ENCODE measurements around the gene ZNRF1. TPM values are rescaled to one million over a fixed set of nuclear protein-coding genes. Genes with fewer than 3 reads are reported as not detected.

The ZNRF1 gene
- total and polyA plus RNA-seq, 2 of the 13 experiments (the other 11 are each of a cell fraction or from before 2014, with no cell fraction given) = 43.9 to 58.7 TPM

DNA sequence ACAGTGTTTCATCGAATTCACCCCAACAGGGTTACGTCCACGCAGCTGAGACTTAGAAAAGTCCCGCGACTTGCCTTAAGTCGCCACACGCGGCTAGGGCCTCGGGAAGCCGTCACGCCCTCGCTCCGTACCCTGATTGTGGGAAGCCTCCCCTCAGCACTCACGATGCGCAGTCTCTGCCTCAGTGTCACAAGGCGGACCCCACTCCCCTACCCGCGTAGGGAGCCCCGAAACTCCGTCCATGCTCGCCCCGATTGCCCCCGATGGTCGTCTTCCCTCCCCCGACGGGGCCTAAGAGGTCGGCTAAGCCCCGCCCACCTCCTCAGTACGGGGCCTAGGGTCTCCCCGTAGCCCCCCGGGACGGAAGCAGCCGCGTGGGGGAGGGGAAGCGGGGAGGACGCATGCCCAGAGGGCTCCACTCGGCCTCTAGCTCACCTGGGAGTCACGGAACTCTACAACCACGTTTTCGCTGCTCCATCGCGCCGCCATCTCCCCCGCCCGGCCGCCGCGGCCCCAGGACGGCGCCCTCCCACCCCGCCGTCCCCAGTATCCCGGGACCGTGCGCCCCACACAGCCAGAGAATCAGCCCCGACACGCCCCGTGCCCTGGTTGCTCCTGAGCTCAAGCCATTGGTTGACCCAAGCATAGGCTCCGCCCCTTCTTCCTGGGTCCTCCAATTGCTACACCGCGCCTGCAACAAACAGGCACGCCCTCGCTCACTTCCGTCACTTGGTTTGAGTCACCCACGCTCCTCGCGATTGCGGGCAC lies 14.1 kb upstream of the ZNRF1 start, which contains the start of gene WDR59 (continued):
- TF ChIP-seq, protein P1, sequence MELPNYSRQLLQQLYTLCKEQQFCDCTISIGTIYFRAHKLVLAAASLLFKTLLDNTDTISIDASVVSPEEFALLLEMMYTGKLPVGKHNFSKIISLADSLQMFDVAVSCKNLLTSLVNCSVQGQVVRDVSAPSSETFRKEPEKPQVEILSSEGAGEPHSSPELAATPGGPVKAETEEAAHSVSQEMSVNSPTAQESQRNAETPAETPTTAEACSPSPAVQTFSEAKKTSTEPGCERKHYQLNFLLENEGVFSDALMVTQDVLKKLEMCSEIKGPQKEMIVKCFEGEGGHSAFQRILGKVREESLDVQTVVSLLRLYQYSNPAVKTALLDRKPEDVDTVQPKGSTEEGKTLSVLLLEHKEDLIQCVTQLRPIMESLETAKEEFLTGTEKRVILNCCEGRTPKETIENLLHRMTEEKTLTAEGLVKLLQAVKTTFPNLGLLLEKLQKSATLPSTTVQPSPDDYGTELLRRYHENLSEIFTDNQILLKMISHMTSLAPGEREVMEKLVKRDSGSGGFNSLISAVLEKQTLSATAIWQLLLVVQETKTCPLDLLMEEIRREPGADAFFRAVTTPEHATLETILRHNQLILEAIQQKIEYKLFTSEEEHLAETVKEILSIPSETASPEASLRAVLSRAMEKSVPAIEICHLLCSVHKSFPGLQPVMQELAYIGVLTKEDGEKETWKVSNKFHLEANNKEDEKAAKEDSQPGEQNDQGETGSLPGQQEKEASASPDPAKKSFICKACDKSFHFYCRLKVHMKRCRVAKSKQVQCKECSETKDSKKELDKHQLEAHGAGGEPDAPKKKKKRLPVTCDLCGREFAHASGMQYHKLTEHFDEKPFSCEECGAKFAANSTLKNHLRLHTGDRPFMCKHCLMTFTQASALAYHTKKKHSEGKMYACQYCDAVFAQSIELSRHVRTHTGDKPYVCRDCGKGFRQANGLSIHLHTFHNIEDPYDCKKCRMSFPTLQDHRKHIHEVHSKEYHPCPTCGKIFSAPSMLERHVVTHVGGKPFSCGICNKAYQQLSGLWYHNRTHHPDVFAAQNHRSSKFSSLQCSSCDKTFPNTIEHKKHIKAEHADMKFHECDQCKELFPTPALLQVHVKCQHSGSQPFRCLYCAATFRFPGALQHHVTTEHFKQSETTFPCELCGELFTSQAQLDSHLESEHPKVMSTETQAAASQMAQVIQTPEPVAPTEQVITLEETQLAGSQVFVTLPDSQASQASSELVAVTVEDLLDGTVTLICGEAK (IDR thresholded peaks at IDR 0.05) = no peak
- TF ChIP-seq, protein P1 (CRISPR knock-in tag; IDR thresholded peaks at IDR 0.05) = peak; percentile 46; the same call in 1 of the 2 replicates
- TF ChIP-seq MEIS1 (CRISPR knock-in tag; IDR thresholded peaks at IDR 0.05; ENCODE audit: borderline replicate concordance) (peak; percentile 63), RBM22 (optimal IDR thresholded peaks at IDR 0.05; ENCODE audit: low read length) (no peak), NFATC3 (CRISPR knock-in tag; IDR thresholded peaks at IDR 0.05) (0 out of 2 replicates have a peak, but pooled peaks have one; percentile 39), ZNF644 (CRISPR knock-in tag; IDR thresholded peaks at IDR 0.05; ENCODE audit: low read depth) (no peak), EED (CRISPR knock-in tag; IDR thresholded peaks at IDR 0.05) (peak; percentile 59), ZNF816 (CRISPR knock-in tag; IDR thresholded peaks at IDR 0.05; ENCODE audit: borderline replicate concordance) (no peak), NBN (conservative IDR thresholded peaks at IDR 0.05) (no peak), ZNF337 (CRISPR knock-in tag; IDR thresholded peaks at IDR 0.05; ENCODE audit: borderline replicate concordance, low read depth) (0 out of 2 replicates have a peak, but pooled peaks have one; percentile 39), ZNF850 (CRISPR knock-in tag; conservative IDR thresholded peaks at IDR 0.05) (no peak), NFYC (CRISPR knock-in tag; IDR thresholded peaks at IDR 0.05) (peak; percentile 92), RBFOX2 (IDR thresholded peaks at IDR 0.05; ENCODE audit: low read depth, low read length) (peak; percentile 90), CEBPG (CRISPR knock-in tag; IDR thresholded peaks at IDR 0.05) (peak; percentile 84), ZNF598 (CRISPR knock-in tag; IDR thresholded peaks at IDR 0.05; ENCODE audit: borderline replicate concordance) (peak; percentile 76; the same call in 1 of the 2 replicates), GZF1 (CRISPR knock-in tag; IDR thresholded peaks at IDR 0.05) (peak; percentile 75; the same call in 1 of the 2 replicates), PRMT3 (CRISPR knock-in tag; IDR thresholded peaks at IDR 0.05; ENCODE audit: borderline replicate concordance, low read depth) (no peak), ZNF382 (CRISPR knock-in tag; IDR thresholded peaks at IDR 0.05; ENCODE audit: borderline replicate concordance) (no peak), ZNF839 (CRISPR knock-in tag; IDR thresholded peaks at IDR 0.05; ENCODE audit: borderline replicate concordance) (no peak)
- TF ChIP-seq, protein P2, sequence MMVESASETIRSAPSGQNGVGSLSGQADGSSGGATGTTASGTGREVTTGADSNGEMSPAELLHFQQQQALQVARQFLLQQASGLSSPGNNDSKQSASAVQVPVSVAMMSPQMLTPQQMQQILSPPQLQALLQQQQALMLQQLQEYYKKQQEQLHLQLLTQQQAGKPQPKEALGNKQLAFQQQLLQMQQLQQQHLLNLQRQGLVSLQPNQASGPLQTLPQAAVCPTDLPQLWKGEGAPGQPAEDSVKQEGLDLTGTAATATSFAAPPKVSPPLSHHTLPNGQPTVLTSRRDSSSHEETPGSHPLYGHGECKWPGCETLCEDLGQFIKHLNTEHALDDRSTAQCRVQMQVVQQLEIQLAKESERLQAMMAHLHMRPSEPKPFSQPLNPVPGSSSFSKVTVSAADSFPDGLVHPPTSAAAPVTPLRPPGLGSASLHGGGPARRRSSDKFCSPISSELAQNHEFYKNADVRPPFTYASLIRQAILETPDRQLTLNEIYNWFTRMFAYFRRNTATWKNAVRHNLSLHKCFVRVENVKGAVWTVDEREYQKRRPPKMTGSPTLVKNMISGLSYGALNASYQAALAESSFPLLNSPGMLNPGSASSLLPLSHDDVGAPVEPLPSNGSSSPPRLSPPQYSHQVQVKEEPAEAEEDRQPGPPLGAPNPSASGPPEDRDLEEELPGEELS (CRISPR knock-in tag; IDR thresholded peaks at IDR 0.05) = peak; percentile 65

Data from HepG2 (cell line).